ENCODE results near the gene E2F4. TPM values are rescaled to one million over a fixed set of nuclear protein-coding genes. Genes with fewer than 3 reads are reported as not detected.

E2F4 gene
- total RNA-seq, 1 donor from 2014 or later, result 35.3 TPM

GRCh38 chr16:67197704-67198103 is 5.7 kb downstream of the E2F4 start:
- TF ChIP-seq EZH2phosphoT487 (IDR thresholded peaks at IDR 0.05), result no peak
- no peak for TF ChIP-seq EZH2 (IDR thresholded peaks at IDR 0.05)
- TF ChIP-seq, protein P1, sequence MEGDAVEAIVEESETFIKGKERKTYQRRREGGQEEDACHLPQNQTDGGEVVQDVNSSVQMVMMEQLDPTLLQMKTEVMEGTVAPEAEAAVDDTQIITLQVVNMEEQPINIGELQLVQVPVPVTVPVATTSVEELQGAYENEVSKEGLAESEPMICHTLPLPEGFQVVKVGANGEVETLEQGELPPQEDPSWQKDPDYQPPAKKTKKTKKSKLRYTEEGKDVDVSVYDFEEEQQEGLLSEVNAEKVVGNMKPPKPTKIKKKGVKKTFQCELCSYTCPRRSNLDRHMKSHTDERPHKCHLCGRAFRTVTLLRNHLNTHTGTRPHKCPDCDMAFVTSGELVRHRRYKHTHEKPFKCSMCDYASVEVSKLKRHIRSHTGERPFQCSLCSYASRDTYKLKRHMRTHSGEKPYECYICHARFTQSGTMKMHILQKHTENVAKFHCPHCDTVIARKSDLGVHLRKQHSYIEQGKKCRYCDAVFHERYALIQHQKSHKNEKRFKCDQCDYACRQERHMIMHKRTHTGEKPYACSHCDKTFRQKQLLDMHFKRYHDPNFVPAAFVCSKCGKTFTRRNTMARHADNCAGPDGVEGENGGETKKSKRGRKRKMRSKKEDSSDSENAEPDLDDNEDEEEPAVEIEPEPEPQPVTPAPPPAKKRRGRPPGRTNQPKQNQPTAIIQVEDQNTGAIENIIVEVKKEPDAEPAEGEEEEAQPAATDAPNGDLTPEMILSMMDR (IDR thresholded peaks at IDR 0.05), result no peak
- Histone ChIP-seq H3K4me1 (peaks cover 14% of the 10 kb centered on the region), H3K36me3 (no peaks in the 10 kb centered on the region), H3K9me3 (ENCODE audit: low read depth) (no peaks in the 10 kb centered on the region), H3K27me3 (no peaks in the 10 kb centered on the region), H3K4me3 (no peak overlapping the region), H3F3A (ENCODE audit: low read depth) (peaks cover 24% of the 10 kb centered on the region), H2AFZ (replicated peaks) (no peak overlapping the region), H3K4me2 (no peak overlapping the region), H3K79me2 (ENCODE audit: low read depth) (peaks cover 16% of the 10 kb centered on the region), H3K27ac (no peak overlapping the region), H4K20me1 (ENCODE audit: low read depth) (peaks cover 49% of the 10 kb centered on the region), H3K9ac (no peak overlapping the region)
- no peak overlapping the region for H3K4me3 Mint-ChIP-seq
- H3K27me3 Mint-ChIP-seq (ENCODE audit: insufficient read depth, low read depth), result peaks cover 8% of the 10 kb centered on the region
- no peaks in the 10 kb centered on the region for H3K9me3 Mint-ChIP-seq
- H3K4me1 Mint-ChIP-seq, result peaks cover 13% of the 10 kb centered on the region
- H3K36me3 Mint-ChIP-seq, result peaks cover 18% of the 10 kb centered on the region
- no peak for DNase-seq (ENCODE audit: low spot score)
- no peak overlapping the region for H3K27ac Mint-ChIP-seq

- Histone ChIP-seq H4K20me1 (ENCODE audit: low read depth) (peaks cover 43% of the 10 kb centered on the region), H3K4me2 (no peak overlapping the region), H3K9ac (no peak overlapping the region), H3K4me1 (peaks cover 8% of the 10 kb centered on the region), H3K27ac (no peak overlapping the region), H3K79me2 (ENCODE audit: low read depth) (peaks cover 10% of the 10 kb centered on the region), H3K4me3 (no peak overlapping the region), H3K36me3 (no peaks in the 10 kb centered on the region), H3F3A (ENCODE audit: low read depth) (peaks cover 24% of the 10 kb centered on the region), H3K27me3 (no peaks in the 10 kb centered on the region), H2AFZ (replicated peaks) (no peak overlapping the region), H3K9me3 (ENCODE audit: low read depth) (no peaks in the 10 kb centered on the region)
- DNase-seq (ENCODE audit: low spot score), result peak; percentile 53
- no peak for TF ChIP-seq EZH2phosphoT487 (IDR thresholded peaks at IDR 0.05)
- TF ChIP-seq, protein P1 (IDR thresholded peaks at IDR 0.05), result peak; percentile 53
- peaks cover 7% of the 10 kb centered on the region for H3K4me1 Mint-ChIP-seq
- H3K27ac Mint-ChIP-seq, result no peak overlapping the region
- peaks cover 8% of the 10 kb centered on the region for H3K27me3 Mint-ChIP-seq (ENCODE audit: insufficient read depth, low read depth)
- peaks cover 16% of the 10 kb centered on the region for H3K36me3 Mint-ChIP-seq
- no peaks in the 10 kb centered on the region for H3K9me3 Mint-ChIP-seq
- no peak overlapping the region for H3K4me3 Mint-ChIP-seq
Observed at GRCh38 chr16:67198238-67198734, 6.3 kb downstream of the E2F4 start.

DNA sequence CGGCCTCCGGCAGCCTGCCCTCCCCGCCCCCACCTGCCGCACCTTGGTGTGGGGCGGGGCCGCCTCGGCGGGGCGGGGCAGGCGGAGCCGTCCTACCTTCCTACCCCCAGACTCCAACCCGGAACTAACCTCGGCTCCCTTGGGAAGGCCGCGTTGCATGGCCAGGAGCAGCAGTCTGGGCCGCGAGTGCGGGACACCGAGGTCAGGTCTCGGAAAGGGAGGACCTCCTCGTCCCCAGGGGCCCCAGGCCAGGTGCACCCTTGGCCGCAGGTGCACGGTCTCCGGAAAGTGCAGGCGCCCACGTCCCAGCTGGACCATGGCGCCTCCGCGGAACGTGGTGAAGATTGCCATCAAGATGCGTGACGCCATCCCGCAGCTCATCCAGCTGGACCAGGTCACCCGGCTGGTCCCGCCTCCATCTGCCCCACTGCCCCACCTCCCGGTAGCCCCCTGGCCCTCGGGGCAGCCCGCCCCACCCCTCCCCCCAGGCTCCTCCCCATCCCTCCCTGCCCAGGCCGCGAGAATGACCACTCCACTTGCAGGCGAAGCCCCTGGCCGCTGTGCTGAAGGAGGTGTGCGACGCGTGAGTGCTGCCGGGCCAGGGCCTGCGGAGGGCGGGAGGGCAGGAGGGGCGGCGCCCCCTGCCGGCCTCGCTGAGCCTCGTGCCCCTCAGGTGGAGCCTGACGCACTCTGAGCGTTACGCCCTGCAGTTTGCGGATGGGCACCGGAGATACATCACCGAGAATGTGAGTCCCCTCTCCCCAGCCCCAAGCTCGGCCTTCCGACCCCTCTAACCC is 7.3 kb downstream of the E2F4 start, which contains the start of gene ELMO3:
Gene ELMO3 (plus strand): TSS at position 121 of the 797 bp plus-strand sequence. CDS start 196 bp downstream, at position 317.
- DNase-seq (ENCODE audit: low spot score), result peak; percentile 87
- Histone ChIP-seq H3K4me1 (peaks cover 7% of the 10 kb centered on the region), H3K4me2 (peak within 1 kb of the TSS; percentile 66), H2AFZ (replicated peaks) (no peak within 1 kb of the TSS), H3K27ac (no peak within 1 kb of the TSS), H4K20me1 (ENCODE audit: low read depth) (peaks cover 35% of the 10 kb centered on the region), H3K4me3 (peak within 1 kb of the TSS; percentile 21), H3K27me3 (no peaks in the 10 kb centered on the region), H3K36me3 (no peaks in the 10 kb centered on the region), H3F3A (ENCODE audit: low read depth) (peaks cover 24% of the 10 kb centered on the region), H3K9ac (no peak within 1 kb of the TSS), H3K9me3 (ENCODE audit: low read depth) (no peaks in the 10 kb centered on the region), H3K79me2 (ENCODE audit: low read depth) (peaks cover 1% of the 10 kb centered on the region)
- peaks cover 16% of the 10 kb centered on the region for H3K36me3 Mint-ChIP-seq
- peaks cover 8% of the 10 kb centered on the region for H3K27me3 Mint-ChIP-seq (ENCODE audit: insufficient read depth, low read depth)
- no peak within 1 kb of the TSS for H3K4me3 Mint-ChIP-seq
- H3K4me1 Mint-ChIP-seq, result no peaks in the 10 kb centered on the region
- TF ChIP-seq EZH2phosphoT487 (IDR thresholded peaks at IDR 0.05) (no peak), EZH2 (IDR thresholded peaks at IDR 0.05) (peak; percentile 31)
- TF ChIP-seq, protein P1 (IDR thresholded peaks at IDR 0.05), result peak; percentile 53
- H3K9me3 Mint-ChIP-seq, result no peaks in the 10 kb centered on the region
- H3K27ac Mint-ChIP-seq, result no peak within 1 kb of the TSS

Measured in neural progenitor cell (in vitro differentiated cells).